ENCODE results near the gene SYNDIG1.

SYNDIG1 gene

GRCh38 chr20:24694157-24694726 lies 224.8 kb downstream of the SYNDIG1 start:
- DNase-seq (ENCODE audit: low spot score): no peak

DNA sequence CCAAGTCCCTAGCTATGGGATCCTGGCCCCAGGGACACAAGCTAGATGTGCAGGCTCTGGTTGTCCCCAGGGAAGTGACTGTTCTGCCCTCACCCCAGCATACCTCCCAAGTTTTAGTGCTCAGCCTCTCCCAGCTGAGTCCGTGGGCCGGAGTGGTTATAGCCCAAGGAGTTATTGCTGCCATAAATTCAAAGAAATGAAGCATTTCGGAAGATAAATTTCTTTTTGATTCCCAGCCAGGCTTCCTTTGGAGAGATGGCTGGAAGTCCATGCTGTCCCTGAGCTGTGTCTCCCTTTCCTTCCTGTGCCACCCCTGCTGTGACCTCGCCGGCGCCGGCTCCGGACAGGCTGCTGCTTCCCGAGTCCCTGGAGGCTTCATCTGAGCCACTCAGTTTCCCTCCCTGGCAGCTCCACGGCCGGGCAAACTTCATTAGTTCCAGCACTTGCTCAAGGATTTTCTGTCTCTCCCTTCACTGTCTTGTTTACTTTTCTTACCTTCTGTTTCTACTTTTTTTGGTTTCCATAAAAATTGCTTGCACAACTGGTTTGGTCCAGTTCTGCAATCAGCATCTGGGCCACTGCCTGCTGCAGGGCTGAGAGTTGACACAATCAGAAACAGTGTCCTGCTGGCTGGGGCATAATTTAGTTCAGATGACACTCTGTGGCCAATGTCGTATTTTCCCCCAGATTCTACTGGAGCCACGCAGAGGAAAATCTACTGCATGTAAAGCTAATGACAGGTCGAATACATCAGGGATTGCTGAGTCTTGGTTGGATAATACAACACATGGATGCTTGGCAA lies 225.5 kb downstream of the SYNDIG1 start:
- DNase-seq (ENCODE audit: low spot score): no peak

- DNase-seq (ENCODE audit: low spot score): no peak
Measured at GRCh38 chr20:24695529-24696225, 226.2 kb downstream of the SYNDIG1 start.

GRCh38 chr20:24696396-24696795 lies 227.0 kb downstream of the SYNDIG1 start:
- DNase-seq (ENCODE audit: low spot score): no peak

GRCh38 chr20:24697411-24697810 lies 228.0 kb downstream of the SYNDIG1 start:
- DNase-seq (ENCODE audit: low spot score): no peak

GRCh38 chr20:24698189-24698588 lies 228.8 kb downstream of the SYNDIG1 start:
- no peak for DNase-seq (ENCODE audit: low spot score)

GRCh38 chr20:24698706-24699206 lies 229.3 kb downstream of the SYNDIG1 start:
- no peak for DNase-seq (ENCODE audit: low spot score)

DNA sequence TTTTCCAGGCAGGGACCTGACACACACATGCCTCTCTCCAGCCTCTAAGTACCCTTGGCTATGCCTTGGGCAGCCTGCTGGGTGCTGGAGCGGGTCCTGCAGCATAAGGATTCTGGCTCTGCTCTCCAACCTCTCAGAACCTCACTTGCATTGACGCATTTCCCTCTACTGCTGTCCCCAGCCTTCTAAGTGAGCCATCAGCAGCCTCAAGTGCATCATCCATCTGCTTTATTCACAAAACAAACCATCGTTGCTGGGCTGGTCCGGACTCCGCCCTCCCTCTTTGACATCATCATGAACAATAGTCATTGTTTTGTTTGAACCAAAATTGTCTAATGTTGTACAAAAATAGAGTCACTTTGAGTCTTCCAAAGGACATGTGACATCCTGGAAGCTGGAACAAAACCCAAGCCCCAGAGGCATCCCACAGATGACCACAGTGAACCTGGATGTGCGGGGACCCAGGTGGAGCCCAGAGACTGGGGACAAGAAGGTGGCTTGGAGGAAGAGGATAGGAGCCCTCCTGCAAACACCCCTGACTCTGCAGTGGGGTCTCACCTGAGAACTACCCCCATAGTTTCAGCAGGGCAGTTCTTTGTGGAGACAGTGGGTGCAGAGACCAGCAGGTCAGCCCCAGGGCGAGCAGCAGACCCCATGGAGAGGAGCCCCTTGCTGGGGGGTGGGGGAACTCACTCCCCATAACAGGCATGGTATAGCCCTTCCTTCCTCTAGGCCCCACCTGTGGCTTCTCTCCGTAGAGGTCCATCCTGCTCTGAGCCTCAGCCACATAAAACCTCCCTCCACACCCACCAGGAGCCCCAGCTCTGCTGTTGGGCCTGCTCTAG lies 230.1 kb downstream of the SYNDIG1 start:
- peak; percentile 78 for DNase-seq (ENCODE audit: low spot score)

DNA sequence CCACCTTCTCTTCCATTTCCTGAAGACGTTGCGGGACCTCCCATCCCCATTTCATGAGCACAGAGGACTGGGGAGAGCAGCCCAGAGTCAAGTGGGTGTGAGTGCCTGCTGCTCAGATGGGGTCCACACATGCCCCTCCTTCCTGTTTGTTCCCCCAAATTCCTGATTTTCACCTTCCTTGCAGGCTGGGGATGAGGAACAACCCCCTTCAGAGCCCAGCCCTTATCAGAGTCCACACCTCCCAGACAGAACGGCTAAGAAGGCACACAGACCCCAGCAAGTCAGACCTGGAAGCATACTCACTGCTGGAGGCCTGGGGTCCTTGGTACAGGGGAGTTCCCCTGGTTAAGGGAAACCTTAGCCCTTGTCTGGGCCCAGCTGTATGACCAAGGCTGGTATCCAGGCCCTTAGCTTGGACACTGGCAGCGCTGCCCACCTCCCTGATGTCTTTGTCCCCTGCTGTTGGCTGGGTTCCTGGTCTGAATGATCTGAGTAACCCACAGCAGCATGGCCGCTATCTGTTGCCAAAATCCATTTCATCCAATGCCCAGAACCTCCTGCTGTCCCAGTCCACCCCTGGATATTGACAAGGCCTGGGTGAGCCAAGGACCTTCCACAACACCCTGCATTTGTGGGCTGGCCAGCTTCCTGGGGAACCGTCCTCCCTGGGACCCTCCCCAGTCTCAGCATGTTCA lies 230.9 kb downstream of the SYNDIG1 start:
- no peak for DNase-seq (ENCODE audit: low spot score)

DNA sequence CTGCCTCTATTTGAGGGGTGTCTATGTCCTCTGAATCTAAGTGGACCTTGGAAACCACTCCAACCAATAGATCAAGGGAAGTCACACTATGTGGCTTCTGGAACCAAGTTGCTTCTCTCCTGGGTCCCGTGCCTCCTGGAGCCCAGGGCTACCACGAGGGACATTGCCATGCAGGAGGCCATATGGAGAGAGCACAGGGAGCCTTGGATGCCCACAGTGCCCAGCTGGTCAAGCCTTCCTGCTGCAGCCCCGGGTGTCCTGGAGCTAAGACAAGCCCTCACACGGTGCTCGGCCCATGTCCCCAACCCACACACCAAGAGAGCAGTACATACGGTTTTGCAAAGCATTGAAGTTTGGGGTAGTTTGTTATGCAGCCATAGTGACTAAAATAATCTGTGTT lies 231.6 kb downstream of the SYNDIG1 start:
- no peak for DNase-seq (ENCODE audit: low spot score)

- peak; percentile 26 for DNase-seq (ENCODE audit: low spot score)
Measured at GRCh38 chr20:24701668-24702067, 232.2 kb downstream of the SYNDIG1 start.

DNA sequence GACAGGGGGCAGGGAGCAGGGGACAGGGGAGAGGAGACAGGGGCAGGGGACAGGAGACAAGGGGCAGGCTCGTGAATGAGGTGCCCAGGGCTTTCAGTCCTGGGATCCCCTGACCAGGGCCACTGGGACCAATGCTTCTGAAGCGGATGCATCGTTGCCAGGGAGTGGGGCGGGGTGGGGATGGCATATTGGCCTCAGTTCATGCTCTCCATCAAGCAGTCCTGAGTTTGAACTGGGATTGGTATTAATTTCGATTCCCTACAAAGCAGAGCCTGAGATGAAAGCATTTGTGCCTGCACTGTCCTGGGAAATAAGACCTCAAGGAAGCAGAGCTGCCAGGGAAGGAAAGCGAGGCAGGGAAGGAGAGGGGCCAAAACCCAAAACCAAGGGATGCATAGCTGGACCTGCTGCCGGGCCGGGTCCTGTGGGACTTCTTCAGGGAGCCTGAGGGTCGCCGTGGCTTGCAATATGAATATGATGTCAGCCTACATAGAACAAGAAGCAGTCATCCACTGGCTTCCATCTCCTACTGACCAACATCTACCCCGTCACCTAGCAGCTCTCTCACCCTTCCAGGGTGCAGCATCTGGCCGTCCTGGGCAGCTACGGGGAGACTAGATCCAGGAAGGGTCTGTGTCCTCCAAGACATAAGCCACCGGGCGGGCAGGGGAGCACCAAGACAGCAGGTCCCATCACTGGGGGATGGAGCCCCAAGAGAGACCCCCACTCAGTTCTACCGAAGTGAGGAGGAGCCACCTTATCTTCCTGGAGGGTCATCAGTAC lies 233.3 kb downstream of the SYNDIG1 start:
- DNase-seq (ENCODE audit: low spot score): no peak

- DNase-seq (ENCODE audit: low spot score): no peak
Measured at GRCh38 chr20:24703284-24703610, 233.8 kb downstream of the SYNDIG1 start.

- no peak for DNase-seq (ENCODE audit: low spot score)
Measured at GRCh38 chr20:24704899-24705298, 235.5 kb downstream of the SYNDIG1 start.

GRCh38 chr20:24705486-24705885 lies 236.1 kb downstream of the SYNDIG1 start:
- no peak for DNase-seq (ENCODE audit: low spot score)

DNA sequence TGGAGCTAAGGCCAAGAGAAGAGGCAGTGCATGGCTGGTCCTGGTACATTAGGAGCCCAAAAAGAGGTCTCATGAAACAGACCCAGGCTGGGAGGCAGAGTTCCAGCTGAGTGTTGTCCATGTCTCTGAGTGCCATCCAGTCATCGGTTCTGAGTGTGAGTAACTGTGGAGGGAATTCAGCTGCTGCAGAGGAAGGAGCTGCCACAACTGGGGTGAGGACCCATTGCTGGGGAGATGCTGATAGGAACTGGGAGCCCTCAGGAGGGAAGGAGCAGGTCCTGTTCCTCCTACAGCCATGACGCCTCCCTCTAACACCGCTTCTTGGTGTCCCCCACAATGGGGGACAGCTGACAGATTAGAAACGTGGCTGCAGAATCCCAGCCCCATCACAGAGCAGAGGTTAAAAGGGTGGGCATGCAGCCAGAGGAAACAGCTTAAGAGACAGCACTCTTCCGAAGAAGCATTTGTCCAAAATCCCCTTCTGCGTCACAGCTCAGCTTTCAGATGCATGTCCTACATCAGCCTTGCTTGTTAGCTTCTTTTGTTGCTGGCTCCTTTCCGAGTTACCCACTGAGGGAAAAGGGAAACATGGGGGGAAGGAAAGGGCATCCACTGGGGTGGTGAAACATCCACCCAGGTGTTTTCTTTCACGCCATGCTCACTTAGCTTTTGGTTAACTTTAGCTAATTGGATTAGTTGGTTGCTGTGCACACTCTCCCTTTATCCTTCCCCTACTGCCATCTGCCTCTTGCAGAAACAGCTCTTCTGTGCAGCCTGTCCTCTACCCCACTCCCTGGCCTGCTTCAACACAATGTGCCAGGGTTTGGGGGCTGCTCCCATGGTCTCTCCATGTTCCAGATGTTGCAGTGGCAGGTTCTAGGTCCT lies 239.2 kb downstream of the SYNDIG1 start:
- no peak for DNase-seq (ENCODE audit: low spot score)

Data from cerebellar cortex (tissue), 1 donor.